Right lobe of liver (tissue), 6 donors: ENCODE data around the gene WASHC4. TPM values are rescaled to one million over a fixed set of nuclear protein-coding genes. Genes with fewer than 3 reads are reported as not detected.

ENCODE experiments used
- ATAC-seq, 4 donors: fragments of 200-7000 bp; cut with Tn5 transposase; one replicate each; pipeline ENCODE4 v1.9.1; 2020; ENCODE audit warnings: mild to moderate bottlenecking in 4 of 4, moderate library complexity in 4 of 4
- DNase-seq, 3 donors: peaks; one replicate each; pipeline ENCODE4 v3.0.0-alpha.2; 2020
- H3K27ac ChIP-seq, 3 donors: fragments of 200-600 bp; one replicate each; pipeline ENCODE4 v1.8.0; 2022
- H3K27me3 ChIP-seq, 2 donors: fragments of 200-600 bp; one replicate each; pipeline ENCODE4 v1.8.0; 2022
- H3K36me3 ChIP-seq, 4 donors: fragments of 200-600 bp; sonication (generic) in 1 of 4; one replicate each; pipeline versions ENCODE4 v1.5.1 to v1.8.0; 2017 to 2022; ENCODE audit warnings: control low read depth in 1 of 4
- H3K4me1 ChIP-seq, 4 donors: fragments of 200-600 bp; sonication (generic) in 1 of 4; one replicate each; pipeline versions ENCODE4 v1.5.1 to v1.8.0; 2017 to 2022; ENCODE audit warnings: control low read depth in 1 of 4
- H3K4me3 ChIP-seq, 3 donors: fragments of 200-600 bp; one replicate each; pipeline ENCODE4 v1.8.0; 2022
- H3K9me3 ChIP-seq, 4 donors: fragments of 200-600 bp; sonication (generic) in 1 of 4; one replicate each; pipeline versions ENCODE4 v1.5.1 to v1.8.0; 2017 to 2022; ENCODE audit warnings: control low read depth in 1 of 4
- POLR2A ChIP-seq: fragments of 450-650 bp; IDR thresholded peaks from one replicate; pipeline ENCODE4 v1.6.1; 2017; ENCODE audit warnings: antibody characterized with exemption, mild to moderate bottlenecking
- WGBS: methylation state at CpG from one replicate; pipeline ENCODE4 v1.1.6; 2018; ENCODE audit warnings: low coverage, low lambda C conversion rate; ENCODE audit not compliant: insufficient coverage; ENCODE audit errors: missing lambda C conversion rate; 5-methylcytosine and 5-hydroxymethylcytosine counted together
- intact Hi-C, 2 donors: fragments of 100-400 bp; cut with DNase I; formaldehyde crosslinking; loops; one replicate each; pipeline versions ENCODE4 v1.11.2 to v1.14.1; 2022
- total RNA-seq, 6 experiments: library from RNA; depleted of rRNA in 2 of 6; stranded (reverse); fragments of >200 nt in 2 of 6; fragmentation: NEBNext Ultra II Directional in 3 of 6; extraction: Animal tissue kit (Norgen Biotek cat#: 25700) in 3 of 6; gene quantifications; one replicate each; pipeline versions ENCODE4 v1.1.0 to v1.2.4, GENCODE V29; 2016 to 2023
- TF ChIP-seq, protein P1 (sequence below), 4 donors: fragments of 200-600 bp in 3 of 4; fragments of 450-650 bp in 1 of 4; IDR thresholded peaks; one replicate each; pipeline versions ENCODE4 v1.5.1 to v1.8.0; 2016 to 2022; ENCODE audit warnings: antibody characterized with exemption in 4 of 4, mild to moderate bottlenecking in 2 of 4
- donor health status: DM: no; HTN: yes; CAD: no.
- donor health status: DM: no; HTN: no; CAD: no.
- donor health status: DM: no; HTN: no; CAD: no.
- donor health status: DM: no; HTN: yes; CAD: no.
- donor health status: DM: no; HTN: yes; CAD: no.

Gene WASHC4
- total RNA-seq, 6 experiments from 2014 or later, result 24.4 to 51.4 (median 36.2) TPM

DNA sequence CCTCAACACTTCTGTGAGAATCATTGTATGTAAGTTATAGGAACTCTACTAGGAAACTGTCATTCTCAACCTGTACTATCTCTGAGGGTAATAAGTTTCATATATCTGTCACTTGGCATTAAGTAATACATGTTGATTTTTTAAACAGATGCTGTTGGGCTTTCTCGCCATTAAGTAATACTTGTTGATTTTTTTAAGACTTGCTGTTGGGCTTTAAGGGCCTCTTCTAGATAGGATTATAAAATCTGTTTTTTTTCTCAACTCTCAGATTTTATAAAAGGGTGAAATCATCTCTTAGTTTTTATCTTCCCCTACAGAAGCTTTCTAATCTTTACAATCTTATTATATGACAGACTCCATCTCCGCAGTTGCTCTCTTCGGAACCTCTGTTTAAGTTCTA, 5.6 kb downstream of the WASHC4 start:
- no peak overlapping the region for H3K27ac ChIP-seq
- TF ChIP-seq, protein P1, sequence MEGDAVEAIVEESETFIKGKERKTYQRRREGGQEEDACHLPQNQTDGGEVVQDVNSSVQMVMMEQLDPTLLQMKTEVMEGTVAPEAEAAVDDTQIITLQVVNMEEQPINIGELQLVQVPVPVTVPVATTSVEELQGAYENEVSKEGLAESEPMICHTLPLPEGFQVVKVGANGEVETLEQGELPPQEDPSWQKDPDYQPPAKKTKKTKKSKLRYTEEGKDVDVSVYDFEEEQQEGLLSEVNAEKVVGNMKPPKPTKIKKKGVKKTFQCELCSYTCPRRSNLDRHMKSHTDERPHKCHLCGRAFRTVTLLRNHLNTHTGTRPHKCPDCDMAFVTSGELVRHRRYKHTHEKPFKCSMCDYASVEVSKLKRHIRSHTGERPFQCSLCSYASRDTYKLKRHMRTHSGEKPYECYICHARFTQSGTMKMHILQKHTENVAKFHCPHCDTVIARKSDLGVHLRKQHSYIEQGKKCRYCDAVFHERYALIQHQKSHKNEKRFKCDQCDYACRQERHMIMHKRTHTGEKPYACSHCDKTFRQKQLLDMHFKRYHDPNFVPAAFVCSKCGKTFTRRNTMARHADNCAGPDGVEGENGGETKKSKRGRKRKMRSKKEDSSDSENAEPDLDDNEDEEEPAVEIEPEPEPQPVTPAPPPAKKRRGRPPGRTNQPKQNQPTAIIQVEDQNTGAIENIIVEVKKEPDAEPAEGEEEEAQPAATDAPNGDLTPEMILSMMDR (IDR thresholded peaks at IDR 0.05), result no peak
- no peak for TF ChIP-seq POLR2A
- ATAC-seq, result no peak
- DNase-seq, result no peak
- intact Hi-C loops, result no loop called here
- 90% methylated on average over 3 of the region's 3 CpGs for WGBS
- no peak overlapping the region for H3K4me3 ChIP-seq
- H3K9me3 ChIP-seq, result no peaks in the 10 kb centered on the region
- peaks cover 0 to 30% (median 3%) of the 10 kb centered on the region in 4 donors for H3K4me1 ChIP-seq
- peaks cover 0 to 38% (median 16%) of the 10 kb centered on the region in 4 donors for H3K36me3 ChIP-seq
- no peaks in the 10 kb centered on the region for H3K27me3 ChIP-seq

DNA sequence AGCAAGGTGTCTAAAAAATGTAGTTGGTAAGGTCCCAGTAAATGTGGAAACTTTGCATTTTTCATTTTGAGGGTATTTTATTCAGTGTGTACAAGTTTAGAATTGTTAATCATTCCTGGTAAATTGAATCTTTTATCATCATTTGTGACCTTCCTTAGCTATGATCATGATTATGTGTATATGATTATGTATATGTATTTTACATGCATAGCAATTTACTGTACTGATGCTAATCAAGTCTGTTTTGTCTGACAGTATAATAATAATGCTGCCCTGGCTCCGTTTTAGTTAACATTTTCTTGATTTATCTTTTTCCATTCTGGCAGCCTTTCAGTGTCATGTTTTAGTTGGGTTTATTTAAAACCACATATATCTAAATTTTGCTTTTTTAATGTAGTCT, 9.4 kb downstream of the WASHC4 start:
- DNase-seq (no peak), ATAC-seq (no peak)
- Histone ChIP-seq H3K9me3 (no peaks in the 10 kb centered on the region), H3K4me1 (peaks cover 0 to 5% (median 0%) of the 10 kb centered on the region in 4 donors), H3K36me3 (peaks cover 0 to 71% (median 25%) of the 10 kb centered on the region in 4 donors), H3K27ac (no peak overlapping the region), H3K27me3 (no peaks in the 10 kb centered on the region), H3K4me3 (no peak overlapping the region)
- TF ChIP-seq POLR2A, result no peak
- TF ChIP-seq, protein P1 (IDR thresholded peaks at IDR 0.05), result no peak
- 88% methylated on average over 1 of the region's 1 CpG for WGBS
- intact Hi-C loops, result no loop called here

DNA sequence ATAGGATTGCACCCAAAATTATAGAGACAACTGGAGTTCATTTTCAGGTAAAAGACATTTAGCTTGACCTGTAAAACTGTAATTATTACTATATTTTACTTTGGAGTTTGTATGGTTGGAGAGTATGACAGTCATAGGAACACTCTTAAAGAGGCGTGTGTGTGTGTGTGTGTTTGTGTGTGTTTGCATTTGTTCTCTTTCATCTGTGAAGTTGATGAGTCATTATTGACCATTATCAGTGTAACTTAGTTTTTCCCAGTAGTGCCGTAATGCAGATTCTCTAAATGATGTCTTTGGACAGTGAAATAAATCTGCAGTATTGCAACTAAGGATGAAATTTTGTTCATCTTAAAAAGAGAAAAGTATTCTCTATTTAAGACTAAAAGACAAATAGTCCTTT, 13.0 kb downstream of the WASHC4 start:
- WGBS, result 26% methylated on average over 2 of the region's 2 CpGs
- ATAC-seq (peak in 3 of 4 donors; percentile 73 to 94 (median 81)), DNase-seq (no peak)
- TF ChIP-seq, protein P1 (IDR thresholded peaks at IDR 0.05), result no peak
- TF ChIP-seq POLR2A, result no peak
- Histone ChIP-seq H3K9me3 (no peaks in the 10 kb centered on the region), H3K4me1 (peaks cover 0 to 5% (median 0%) of the 10 kb centered on the region in 4 donors), H3K27ac (no peak overlapping the region), H3K27me3 (no peaks in the 10 kb centered on the region), H3K36me3 (peaks cover under 1 to 91% (median 38%) of the 10 kb centered on the region in 4 donors), H3K4me3 (no peak overlapping the region)
- intact Hi-C loops, result no loop called here

DNA sequence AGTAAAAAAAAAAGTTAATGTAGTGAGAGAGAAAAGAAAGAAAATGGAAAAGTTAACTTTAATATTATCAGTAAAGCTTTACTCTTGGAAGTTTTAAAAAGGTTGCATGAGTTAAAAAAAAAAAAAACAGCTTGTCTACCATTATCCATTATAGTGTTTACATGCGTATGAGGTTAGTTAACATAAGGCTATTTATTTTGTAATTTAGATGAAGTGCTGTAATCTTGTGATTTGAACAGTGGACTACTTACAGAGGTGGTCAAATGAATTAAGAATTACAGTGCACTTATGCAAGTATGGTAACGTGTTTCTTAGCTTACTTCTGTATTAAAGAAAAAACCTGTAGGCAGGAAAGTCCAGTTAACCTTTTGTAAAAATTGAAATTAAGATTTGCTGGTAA, 30.7 kb downstream of the WASHC4 start:
- no peak for TF ChIP-seq POLR2A
- TF ChIP-seq, protein P1 (IDR thresholded peaks at IDR 0.05), result no peak
- H3K36me3 ChIP-seq, result peaks cover 6 to 60% (median 25%) of the 10 kb centered on the region in 4 donors
- intact Hi-C loops, result no loop called here
- DNase-seq (no peak), ATAC-seq (no peak)
- H3K4me1 ChIP-seq, result no peaks in the 10 kb centered on the region
- WGBS, result 92% methylated on average over 2 of the region's 2 CpGs
- no peaks in the 10 kb centered on the region for H3K27me3 ChIP-seq
- no peak overlapping the region for H3K4me3 ChIP-seq
- H3K9me3 ChIP-seq, result no peaks in the 10 kb centered on the region
- no peak overlapping the region for H3K27ac ChIP-seq
